ENCODE measurements around the gene KLK1.
"Not testable (repeated sequence)": the region's sequence is repeated elsewhere in the genome, so short reads cannot be mapped to it uniquely, and the experiment has no call there.

Gene KLK1

DNA sequence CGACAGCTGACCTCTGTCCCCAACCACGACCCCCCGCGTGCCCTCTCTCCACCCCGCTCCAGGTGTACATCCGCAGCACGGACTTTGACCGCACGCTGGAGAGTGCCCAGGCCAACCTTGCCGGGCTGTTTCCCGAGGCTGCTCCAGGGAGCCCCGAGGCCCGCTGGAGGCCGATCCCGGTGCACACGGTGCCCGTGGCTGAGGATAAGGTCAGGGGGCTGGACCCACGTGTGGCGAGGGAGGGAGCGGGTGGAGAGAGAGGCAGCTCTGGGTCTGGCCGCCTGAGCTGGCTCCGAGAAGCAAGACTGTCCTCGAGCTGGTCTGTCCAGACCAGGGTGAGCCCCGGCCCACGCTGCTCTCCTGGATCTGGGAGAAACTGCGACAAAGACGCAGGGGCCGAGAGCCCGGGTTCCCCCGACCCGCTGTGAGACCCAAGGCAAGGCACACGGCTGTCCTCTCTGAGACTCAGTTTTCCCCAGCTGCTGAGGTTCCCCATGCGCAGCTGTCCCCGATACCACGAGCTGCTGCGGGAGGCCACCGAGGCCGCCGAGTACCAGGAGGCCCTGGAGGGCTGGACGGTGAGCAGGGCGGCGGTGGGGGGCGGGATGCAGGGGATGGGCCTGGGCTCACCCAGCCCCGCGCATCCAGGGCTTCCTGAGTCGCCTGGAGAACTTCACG, 31.9 kb downstream of the KLK1 start:
- no peak for DNase-seq

DNA sequence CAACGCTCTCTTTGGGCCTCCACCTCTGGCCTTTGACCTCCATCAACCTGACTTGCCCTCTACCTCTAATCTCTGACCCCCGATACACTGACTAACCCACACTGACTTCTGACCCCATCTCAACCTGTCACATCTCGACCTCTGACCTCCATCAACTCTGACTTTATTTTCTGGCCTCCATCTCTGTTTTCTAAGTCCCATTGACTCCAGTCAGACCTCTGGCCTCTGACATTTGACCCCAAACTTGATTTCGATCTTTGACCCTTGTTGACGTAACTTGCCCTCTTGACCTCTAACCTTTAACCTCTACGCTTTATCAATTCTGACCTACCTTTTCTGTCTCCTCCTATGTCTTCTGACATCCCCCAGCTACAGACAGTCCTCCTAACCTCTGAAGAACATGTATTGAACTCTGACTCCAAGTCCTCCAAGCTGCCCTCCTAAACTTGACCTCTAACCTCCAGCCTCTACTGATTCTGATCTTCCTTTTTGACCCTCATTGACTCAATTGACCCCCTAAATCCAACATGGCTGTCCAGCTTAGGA, 32.6 kb downstream of the KLK1 start:
- no peak for DNase-seq

GRCh38 chr19:50790396-50790795, 33.2 kb downstream of the KLK1 start, which contains the start of gene ACP4:
Gene ACP4 (plus strand): TSS chr19:50790415. CDS start chr19:50790415, 0 bp downstream.
- DNase-seq: no peak

- no peak for DNase-seq
Observed at GRCh38 chr19:50785329-50785728, 38.3 kb downstream of the KLK1 start.

GRCh38 chr19:50784710-50785109, 38.9 kb downstream of the KLK1 start:
- no peak for DNase-seq

- DNase-seq: not testable (repeated sequence)
Observed at GRCh38 chr19:50783848-50784152, 39.8 kb downstream of the KLK1 start.

- DNase-seq: no peak
Observed at GRCh38 chr19:50780753-50781435, 42.7 kb downstream of the KLK1 start.

GRCh38 chr19:50779504-50780457, 43.8 kb downstream of the KLK1 start:
- DNase-seq: no peak

- no peak for DNase-seq
Observed at GRCh38 chr19:50778906-50779430, 44.6 kb downstream of the KLK1 start.

- no peak for DNase-seq
Observed at GRCh38 chr19:50777830-50778303, 45.7 kb downstream of the KLK1 start.

GRCh38 chr19:50777261-50777660, 46.3 kb downstream of the KLK1 start:
- DNase-seq: no peak

DNA sequence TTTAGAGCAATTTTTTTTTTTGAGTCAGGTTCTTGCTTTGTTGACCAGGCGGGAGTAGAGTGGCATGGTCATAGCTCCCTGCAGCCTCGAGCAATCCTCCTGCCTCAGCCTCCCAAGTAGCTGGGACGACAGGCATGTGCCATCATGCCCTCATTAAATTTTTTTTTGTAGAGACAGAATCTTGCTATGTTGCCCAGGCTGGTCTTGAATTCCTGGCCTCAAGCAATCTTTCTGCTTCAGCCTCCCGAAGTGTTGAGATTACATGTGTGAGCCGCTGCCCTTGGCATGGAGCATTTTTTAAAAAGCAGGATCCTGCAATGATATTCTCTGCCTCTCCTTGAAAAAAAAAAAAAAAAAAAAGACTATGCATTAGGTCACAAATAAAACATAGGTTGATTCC, 47.5 kb downstream of the KLK1 start:
- DNase-seq: no peak

- DNase-seq: not testable (repeated sequence)
Observed at GRCh38 chr19:50773454-50773853, 50.1 kb downstream of the KLK1 start.

GRCh38 chr19:50772912-50773311, 50.7 kb downstream of the KLK1 start:
- not testable (repeated sequence) for DNase-seq

GRCh38 chr19:50772476-50772875, 51.1 kb downstream of the KLK1 start:
- DNase-seq: no peak

DNA sequence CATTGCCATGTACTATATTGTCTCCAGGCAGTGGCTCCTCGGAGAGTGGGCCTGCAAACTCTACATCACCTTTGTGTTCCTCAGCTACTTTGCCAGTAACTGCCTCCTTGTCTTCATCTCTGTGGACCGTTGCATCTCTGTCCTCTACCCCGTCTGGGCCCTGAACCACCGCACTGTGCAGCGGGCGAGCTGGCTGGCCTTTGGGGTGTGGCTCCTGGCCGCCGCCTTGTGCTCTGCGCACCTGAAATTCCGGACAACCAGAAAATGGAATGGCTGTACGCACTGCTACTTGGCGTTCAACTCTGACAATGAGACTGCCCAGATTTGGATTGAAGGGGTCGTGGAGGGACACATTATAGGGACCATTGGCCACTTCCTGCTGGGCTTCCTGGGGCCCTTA, 52.7 kb downstream of the KLK1 start:
- no peak for DNase-seq

GRCh38 chr19:50770164-50770563, 53.4 kb downstream of the KLK1 start, which contains the start of gene GPR32:
Gene GPR32 (plus strand): TSS chr19:50770464. CDS start chr19:50770601, 137 bp downstream.
- not testable (repeated sequence) for DNase-seq

All from activated CD4-positive, alpha-beta T cell treated with anti-CD3 and anti-CD28 coated beads for 1 hour (primary cell).